ENCODE results near the gene MGAT4A. TPM values are rescaled to one million over a fixed set of nuclear protein-coding genes. Genes with fewer than 3 reads are reported as not detected.
"Not testable (repeated sequence)": the region's sequence is repeated elsewhere in the genome, so short reads cannot be mapped to it uniquely, and the experiment has no call there.

Gene MGAT4A
- total RNA-seq, 1 experiment from 2014 or later: 15.5 TPM

DNA sequence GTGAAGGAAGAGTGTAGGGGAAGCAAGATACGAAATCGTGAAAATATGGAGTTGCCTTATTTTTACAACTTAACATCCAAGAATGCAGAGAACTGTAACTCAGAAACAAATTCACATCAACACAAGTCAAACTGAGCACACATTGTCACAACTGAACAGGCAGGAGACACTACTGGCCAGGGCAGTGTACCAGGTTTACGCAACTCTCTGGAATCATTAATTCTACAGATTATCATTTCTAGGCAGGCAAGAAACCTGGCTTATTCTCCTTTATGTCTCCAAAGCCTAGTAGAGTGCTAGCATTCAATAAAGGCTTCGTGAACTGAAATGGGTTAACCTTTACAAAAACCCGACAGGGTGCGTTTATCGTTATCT is 123.2 kb downstream of the MGAT4A start:
- DNase-seq (ENCODE audit: low spot score): no peak

DNA sequence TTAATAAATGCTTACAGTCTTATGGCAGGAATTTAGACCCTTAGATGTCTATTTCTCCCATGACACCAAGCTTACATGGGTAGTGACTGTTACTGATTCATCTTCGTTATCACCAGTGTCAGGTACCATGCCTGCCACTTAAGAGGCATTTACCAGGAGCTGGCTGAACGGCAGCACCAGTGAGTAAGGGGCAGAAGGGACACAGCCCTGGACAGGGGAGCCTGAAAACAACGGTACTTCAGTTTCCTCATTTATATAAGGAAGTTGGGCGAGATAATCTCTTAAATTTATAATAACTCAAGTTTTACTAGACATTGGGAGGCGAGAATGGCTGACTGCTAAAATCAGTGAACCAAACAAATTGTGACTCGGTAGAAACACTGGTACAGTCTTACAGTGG is 123.8 kb downstream of the MGAT4A start:
- DNase-seq (ENCODE audit: low spot score): no peak

DNA sequence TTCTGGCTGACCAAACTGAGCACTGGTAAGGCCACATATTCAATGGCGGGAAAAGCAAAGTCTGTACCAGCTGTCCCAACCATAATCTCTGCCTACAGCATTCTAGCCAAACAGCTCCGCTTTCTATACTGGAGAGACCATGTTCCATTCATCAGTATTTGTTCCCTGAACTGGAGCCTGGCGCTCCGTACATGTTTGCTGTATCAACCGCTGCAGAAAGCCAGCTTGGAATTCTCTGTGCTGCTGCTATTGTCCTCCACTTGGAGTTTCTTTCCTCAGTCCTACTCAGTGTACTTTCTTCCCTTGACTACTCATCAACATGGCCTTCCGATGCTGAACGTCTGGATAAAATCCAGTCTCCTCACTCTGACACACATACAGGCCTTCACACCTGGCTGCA is 124.5 kb downstream of the MGAT4A start:
- DNase-seq (ENCODE audit: low spot score): no peak

DNA sequence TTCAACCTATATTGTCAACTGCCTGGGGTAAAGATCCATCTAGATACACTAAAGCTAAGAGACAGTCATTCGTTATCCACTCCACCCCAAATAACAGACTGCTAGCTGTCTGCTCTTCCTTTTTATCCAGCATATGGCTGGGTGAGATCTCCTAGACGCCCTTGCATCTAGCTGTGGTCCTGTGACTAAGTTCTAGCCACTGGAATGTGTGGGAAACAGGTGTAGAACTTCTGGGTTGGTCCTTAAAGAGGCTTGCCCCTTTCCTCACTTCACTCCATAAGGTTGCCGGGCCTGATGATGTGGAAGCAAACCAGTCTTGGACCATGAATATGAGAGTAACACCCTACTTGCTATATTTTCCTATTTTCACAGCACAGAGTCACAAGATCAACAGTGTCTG is 125.9 kb downstream of the MGAT4A start:
- DNase-seq (ENCODE audit: low spot score): no peak

DNA sequence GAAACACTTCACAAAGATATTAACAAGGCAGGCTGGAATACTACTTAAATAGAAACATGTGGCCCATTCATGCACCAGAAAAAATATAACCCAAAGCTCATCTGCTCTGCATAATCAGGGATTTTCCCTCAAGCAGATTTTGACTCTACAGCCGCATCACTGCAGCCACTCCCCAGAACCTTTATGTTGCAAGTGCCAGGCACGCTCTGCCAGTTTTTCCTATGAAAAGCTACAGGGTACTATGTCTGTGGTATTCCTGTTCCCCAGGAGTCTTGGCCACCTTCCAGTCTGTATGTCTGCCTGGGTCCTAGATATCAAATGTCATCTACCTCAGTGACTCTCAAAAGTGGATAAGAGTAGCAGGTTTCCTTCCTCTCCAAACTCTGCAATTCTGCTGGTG is 126.4 kb downstream of the MGAT4A start:
- no peak for DNase-seq (ENCODE audit: low spot score)

DNA sequence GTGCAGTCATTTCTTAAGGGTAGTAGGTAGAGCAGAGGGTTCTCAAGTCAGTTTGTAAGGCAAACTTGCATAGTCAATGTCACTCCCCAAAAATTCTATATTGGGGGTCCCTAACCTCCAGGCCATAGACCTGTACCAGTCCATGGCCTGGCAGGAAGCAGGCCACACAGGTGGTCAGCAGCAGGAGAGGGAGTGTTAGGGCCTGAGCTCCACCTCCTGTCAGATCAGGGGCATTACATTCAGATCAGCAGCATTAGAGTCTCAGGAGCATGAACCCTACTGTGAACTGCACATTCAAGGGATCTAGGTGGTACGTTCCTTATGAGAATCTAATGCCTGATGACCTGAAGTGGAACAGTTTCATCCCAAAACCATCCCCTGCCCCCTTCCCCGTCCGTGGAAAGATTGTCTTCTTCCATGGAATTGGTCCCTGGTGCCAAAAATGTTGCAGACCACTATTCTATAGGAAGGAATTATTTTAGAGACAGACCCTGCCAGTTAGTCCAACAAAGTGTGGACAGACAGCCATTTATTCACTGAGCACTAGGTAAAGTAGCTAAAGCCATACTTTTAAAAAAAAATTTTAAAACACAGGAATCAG is 129.3 kb downstream of the MGAT4A start:
- peak; percentile 55 for DNase-seq (ENCODE audit: low spot score)

DNA sequence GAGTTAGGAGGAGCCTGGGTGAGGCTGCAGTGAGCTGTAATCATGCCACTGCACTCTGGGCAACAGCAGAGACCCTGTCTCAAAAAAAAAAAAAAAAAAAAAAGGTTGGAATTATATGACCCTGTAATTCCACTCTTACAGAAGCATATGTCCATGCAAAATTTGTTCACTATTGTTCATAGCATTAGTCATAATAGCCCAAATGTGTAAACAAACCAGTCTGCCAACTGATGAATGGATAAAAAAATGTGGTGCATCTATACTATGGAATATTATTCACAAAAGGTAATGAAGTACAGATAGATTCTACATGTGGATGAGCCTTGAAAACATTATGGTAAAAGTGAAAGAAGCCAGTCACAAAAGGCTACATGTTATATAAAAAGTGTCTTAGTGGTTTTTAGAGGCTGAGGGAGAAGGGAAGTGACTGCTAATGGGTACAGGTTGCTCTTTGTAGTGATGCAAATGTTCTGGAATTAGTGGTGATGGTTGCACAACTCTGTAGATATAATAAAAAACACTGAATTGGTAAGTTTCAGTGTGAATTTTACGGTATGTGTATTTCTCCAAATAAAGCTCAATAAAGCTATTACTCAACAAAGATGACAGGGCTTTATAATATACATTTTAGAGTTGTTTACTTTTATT is 132.0 kb downstream of the MGAT4A start:
- no peak for DNase-seq (ENCODE audit: low spot score)

DNA sequence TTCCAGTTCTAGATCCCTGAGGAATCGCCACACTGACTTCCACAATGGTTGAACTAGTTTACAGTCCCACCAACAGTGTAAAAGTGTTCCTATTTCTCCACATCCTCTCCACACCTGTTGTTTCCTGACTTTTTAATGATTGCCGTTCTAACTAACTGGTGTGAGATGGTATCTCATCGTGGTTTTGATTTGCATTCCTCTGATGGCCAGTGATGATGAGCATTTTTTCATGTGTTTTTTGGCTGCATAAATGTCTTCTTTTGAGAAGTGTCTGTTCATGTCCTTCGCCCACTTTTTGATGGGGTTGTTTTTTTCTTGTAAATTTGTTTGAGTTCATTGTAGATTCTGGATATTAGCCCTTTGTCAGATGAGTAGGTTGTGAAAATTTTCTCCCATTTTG is 136.3 kb downstream of the MGAT4A start:
- DNase-seq (ENCODE audit: low spot score): not testable (repeated sequence)

DNA sequence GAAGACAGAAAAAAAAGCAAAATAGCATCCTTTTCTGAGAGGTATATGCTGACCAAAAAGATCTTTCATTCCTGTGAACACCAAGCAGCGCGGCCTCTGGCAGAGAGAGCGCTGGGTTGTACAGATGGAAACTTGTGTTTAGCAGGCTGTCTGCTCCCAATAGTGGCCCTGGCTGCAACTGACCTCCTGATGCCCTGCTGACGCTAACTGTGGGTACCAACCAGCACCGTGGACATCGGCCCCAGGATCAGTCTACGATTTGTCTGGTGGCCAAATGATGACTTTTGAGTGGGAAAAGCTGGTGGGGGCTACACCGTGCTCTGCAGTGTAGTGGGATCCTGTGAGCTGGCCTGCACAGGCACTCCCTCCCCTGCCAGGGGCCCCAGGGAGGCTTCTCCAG is 138.4 kb downstream of the MGAT4A start:
- no peak for DNase-seq (ENCODE audit: low spot score)

DNA sequence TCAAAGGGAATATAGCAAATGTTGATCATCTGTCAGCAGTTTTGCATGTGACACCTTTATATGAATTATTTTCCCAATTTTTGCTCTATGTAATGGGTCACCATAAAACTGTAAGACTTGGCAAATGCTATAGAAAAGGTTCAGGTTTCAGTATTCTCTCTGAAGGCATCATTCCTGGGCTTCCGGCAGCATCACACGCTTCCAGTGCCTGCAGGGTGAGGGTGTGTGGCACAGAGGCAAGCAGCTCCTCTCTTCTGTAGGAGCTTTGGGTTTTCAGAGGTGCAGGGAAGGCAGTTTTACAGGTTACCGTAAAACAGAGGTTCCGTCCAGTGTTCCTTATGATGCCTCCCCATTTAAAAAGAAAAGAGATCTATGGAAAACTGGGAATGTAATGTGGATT is 141.4 kb downstream of the MGAT4A start:
- DNase-seq (ENCODE audit: low spot score): no peak

DNA sequence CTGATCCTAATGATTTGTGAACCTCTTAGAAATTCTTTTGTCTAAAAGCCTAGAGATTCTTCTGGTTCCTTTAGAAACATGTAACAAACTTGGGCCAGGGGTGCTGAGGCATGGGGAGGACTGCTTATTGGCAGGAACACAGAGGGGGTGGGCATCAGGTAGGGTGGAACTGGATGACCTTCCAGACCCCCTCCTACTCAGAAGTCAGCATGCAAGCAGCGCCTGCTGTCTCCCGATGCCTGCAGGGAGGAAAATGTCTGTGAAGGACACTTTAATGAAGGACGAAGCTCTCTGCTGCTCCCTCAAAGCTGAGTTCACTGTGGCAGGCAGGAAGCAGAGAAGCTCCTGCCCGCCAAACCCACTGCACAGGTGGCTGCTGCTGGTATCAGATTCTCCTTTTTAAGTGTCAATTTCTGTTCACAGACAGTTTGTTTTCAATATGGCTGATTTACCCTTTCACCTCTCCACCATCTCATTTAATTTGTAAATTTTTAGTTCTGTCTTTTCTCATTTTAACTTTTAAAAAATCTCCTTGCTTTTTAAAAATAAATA is 142.0 kb downstream of the MGAT4A start:
- DNase-seq (ENCODE audit: low spot score): no peak

DNA sequence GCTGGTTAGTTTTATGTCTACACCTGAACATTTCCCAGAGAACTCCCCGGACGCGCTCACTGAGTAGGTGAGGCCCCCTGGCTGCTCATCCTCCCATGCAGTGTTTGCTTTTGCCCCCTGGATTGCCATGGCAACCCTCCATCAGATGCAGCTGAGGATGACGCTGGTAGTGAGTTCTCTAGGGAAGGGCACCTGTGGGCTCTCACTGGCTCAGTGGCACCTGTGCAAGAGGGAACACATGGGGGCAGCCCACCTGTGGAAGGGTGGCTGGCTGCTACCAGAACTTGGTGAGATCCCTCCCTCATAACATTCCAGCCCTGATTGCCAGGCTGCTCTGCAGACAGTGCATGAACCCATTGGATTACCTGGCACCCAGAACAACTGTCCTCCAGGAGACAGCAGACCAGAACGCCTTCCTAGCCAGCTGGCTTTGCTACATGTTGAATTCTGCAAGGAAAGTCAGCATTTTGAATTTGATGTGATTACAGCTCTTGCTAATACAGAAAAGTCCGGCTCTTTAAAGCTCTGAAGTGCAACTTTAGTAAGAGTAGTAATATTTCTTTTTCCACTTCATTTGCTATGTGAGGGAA is 144.3 kb downstream of the MGAT4A start:
- no peak for DNase-seq (ENCODE audit: low spot score)

DNA sequence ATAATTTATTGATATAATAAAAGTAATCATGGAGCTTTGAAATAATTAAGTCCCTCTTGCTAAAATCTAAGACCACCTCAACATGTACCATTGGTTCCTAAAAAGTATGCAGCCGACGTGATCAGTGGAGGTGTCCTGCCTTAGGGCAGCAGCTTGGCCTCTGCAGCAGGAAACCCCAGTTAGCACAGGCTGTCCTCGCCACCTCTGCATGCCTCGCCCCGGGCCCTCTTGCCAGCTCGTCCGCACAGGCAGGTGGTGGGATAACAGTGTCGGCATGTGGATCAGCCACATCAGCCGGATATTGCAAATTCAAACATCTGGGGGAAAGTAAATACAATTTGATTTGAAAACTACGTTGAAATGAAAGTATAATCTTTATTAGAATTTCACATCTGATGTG is 145.5 kb downstream of the MGAT4A start:
- no peak for DNase-seq (ENCODE audit: low spot score)

DNA sequence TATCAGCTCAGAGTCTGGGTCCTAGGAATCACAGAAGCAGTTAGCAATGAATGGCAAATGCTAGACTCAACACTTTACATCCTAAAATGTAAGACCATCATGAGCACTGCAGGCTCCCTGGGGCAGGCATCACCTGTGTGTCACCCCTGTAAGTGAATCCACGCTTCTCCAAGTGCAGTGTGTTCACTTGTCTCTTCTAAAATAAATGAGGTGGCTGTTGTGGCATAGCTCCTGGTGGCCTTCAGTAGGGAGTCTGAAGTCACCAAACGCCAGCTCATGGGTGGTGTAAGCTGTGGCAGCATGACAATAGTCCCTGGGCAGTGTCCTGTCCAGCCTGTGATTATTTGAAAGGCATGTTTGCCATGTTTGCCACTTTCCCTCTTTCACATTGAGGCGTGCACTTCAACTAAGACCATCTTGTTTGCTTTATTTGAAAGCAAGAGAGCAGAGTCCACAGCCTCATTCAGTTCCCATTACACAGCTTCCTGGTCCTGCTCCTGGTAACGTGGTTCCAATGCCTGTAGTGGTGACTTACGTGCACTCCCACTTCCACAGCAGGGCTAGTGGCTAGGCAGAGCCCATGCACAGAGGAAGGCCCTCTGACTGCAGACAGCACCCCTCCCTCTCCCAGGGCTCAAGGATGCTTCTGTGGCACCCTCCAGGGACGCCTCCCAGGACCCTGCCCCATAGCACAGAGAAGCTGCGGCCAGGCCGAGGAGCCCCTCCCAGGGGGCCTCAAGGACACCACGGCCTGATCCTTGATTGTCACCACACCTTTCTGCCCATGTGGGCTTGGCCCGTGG is 146.9 kb downstream of the MGAT4A start:
- no peak for DNase-seq (ENCODE audit: low spot score)

DNA sequence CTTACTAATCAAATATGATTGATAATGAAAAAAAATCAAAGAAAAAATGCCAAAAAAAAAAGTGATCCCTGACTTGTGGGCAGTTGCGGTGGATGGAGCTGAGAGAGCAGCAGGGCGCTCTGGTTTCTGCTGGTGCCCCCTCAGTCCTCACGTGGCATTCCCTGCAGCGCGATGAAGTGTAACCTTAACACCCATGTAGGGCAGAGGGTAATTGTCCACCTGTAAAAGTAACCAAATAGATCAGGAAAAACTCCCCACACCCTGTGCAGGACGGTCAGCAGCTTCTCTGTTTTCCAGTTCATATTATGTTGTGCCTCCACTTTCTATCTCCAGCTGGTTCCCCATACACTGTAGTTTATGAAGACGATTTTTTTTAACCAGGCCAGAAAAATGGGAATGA is 147.7 kb downstream of the MGAT4A start:
- DNase-seq (ENCODE audit: low spot score): no peak

DNA sequence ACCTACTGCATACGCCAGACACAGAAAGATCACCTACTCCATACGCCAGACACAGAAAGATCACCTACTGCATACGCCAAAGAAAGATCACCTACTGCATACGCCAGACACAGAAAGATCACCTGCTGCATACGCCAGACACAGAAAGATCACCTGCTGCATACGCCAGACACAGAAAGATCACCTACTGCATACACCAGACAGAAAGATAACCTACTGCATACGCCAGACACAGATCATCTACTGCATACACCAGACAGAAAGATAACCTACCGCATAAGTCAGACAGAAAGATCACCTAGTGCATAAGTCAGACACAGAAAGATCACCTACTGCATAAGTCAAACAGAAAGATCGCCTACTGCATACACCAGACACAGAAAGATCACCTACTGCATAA is 148.4 kb downstream of the MGAT4A start:
- DNase-seq (ENCODE audit: low spot score): no peak

DNA sequence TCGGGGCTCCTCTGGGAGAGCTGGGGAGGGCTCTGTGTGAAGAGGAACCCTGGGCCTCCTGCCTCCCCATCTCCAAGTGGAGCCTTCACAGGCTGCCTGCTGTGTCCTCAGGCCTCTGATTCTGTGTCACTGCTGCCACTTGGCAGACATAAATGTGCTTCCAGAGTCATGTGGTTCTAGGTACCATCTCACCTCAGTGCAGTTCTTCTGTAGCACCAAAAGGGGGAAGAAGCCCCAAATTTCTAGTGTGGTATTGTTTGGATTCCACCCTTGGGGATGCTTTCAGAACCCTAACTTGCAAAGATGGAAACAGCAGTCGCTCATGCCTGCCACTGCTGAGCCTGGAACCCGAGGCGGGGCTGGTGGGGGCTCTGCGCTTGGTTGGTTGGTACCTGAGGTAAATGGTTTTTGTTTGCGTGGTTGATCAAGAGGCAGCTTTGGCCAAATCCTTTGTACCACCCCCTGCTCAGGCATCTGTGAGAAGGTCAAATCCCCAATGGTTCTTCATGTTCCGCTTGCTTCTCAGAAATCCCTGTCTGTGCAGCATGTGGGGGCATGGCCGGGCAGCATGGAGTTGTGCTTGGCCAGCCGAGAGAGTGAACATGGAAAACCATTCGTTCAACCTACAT is 150.2 kb downstream of the MGAT4A start:
- no peak for DNase-seq (ENCODE audit: low spot score)

DNA sequence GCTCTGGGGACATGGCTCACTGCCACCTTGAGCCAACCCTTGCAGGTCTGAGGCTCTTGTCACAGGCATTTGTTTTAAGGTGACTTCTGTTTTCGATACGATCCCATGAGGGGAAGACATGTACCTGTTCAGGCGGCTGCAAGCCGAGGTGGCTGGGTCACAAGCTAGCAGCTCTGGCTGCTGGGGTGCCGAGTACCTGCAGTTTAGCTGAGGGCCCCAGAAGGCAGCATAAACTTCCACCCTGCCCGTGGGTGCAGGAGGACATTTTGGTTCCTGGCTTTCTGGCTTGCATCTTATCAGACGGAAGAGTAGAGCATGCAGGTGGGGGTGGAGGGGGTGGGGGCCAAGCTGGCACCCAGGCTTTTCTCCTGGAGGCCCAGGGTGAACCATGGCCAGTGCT is 151.0 kb downstream of the MGAT4A start:
- no peak for DNase-seq (ENCODE audit: low spot score)

DNA sequence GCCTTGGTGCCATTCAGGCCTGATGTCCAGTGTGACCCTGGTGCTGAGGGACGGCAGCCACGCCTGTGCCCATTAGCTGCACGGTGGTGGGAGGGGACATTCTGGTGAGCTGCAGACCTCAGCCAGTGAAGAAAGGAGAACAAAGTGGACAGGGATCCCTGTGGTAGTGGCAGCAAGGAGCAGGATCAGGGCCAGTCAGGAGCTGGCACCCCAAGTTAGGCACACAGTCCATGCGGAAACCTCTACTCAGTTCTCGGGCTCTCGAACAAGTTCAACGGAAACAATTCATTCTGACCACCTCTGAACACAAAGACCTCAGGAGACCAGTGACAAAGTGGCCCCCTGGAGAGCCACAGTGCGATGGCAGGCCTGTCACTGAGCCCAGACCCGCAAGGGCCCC is 152.7 kb downstream of the MGAT4A start:
- DNase-seq (ENCODE audit: low spot score): no peak

DNA sequence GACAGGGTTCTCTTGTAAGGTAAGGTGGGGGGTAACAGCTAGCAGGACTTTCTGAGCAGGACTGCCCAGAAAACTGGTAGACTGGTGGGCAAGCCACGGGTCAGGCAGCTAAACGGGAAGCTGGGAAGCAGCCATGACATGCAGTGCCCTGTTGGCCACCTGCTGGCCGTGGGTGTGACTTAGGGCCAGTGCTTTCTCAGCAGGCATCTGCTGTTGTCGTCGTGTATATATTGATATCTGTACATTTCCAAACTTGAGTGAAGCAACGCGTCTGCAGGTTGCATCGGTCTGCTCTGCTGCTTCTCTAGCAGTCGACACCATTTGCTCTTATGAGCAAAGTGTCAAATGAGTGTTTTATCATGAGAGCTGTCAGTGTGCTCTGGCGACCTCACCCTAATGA is 153.6 kb downstream of the MGAT4A start:
- no peak for DNase-seq (ENCODE audit: low spot score)

DNA sequence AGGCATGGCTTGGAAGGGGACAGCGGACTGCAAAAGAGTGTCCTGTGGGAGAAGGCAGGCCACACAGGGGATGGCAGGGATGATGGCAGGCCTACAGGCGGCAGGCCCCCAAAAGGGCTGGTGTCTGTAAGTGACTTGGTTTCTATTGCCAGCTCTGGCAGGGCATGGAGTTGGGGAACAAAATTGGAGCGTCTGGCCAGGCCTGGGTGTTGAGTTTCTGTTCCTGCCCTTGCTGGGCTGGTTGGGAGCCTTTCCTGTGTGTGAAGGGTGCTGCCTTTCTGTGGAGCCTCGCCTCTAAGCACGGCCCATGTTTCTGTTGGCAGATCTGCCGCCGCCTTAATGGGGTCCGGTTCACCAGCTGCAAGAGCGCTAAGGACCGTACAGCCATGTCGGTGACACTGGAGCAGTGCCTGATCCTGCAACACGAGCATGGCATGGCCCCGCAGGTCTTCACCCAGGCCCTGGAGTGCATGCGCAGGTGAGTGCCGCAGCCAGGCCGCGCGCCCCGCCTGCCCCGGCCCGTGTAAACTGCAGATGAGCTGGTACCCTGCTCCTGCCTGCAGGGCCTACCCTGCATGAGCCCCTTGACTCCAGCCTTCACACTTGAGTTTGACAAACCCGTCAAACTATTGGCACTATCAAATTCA is 154.1 kb downstream of the MGAT4A start:
- no peak for DNase-seq (ENCODE audit: low spot score)

DNA sequence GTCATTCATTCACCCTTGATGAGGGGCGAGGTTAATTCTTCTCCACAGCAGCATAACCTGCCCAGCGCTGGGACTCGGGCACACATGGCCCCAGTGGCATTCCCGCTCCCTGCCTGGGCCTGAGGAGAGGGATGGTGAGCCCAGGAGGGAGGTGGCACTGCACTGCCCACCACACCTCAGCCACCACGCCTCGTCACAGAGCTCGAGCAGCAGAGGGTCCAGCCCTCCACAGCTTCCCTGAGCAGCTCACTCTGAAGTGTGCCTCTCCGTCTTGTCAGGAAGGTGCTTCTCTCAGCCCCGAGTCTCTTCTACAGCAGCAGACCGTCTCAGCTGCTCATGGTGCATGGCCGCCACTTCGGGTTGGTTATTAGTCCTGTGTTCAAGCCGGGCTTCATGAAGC is 157.5 kb downstream of the MGAT4A start:
- DNase-seq (ENCODE audit: low spot score): no peak
